SU-DHL-6 (cell line): Measurements from ENCODE around the gene AGBL5.
"Not testable (repeated sequence)": the region's sequence is repeated elsewhere in the genome, so short reads cannot be mapped to it uniquely, and the experiment has no call there.

Source experiments
- H2AFZ ChIP-seq: fragments of 200-600 bp; sonication (generic); 2 replicates; pipeline ENCODE4 v1.6.1; 2014; ENCODE audit warnings: low read depth, mild to moderate bottlenecking, moderate library complexity, mixed read lengths, antibody characterized with exemption, low read length; ENCODE audit not compliant: severe bottlenecking
- H3F3A ChIP-seq: fragments of 200-600 bp; shearing (Covaris generic); 2 replicates; pipeline ENCODE4 v1.6.0; 2016; ENCODE audit warnings: antibody characterized with exemption, mild to moderate bottlenecking; ENCODE audit not compliant: insufficient read depth
- H3K27ac ChIP-seq: fragments of 200-600 bp; sonication (generic); 2 replicates; pipeline ENCODE4 v1.5.1; 2016; ENCODE audit warnings: low read depth, mild to moderate bottlenecking, low read length, moderate library complexity, mixed read lengths
- H3K27me3 ChIP-seq: fragments of 200-600 bp; sonication (generic), shearing (Covaris generic); 2 replicates; pipeline ENCODE4 v1.6.0; 2014; ENCODE audit warnings: mild to moderate bottlenecking, low read length
- H3K36me3 ChIP-seq: fragments of 200-600 bp; sonication (generic); 2 replicates; pipeline ENCODE4 v1.6.1; 2014; ENCODE audit warnings: mild to moderate bottlenecking, low read length, mixed read lengths
- H3K4me2 ChIP-seq: fragments of 300-600, 200-600 bp; shearing (Covaris generic), sonication (generic); 2 replicates; pipeline ENCODE4 v1.6.0; 2014; ENCODE audit warnings: low read length, low read depth, mild to moderate bottlenecking; ENCODE audit not compliant: poor library complexity, severe bottlenecking
- H3K4me3 ChIP-seq: fragments of 200-600 bp; sonication (generic); 2 replicates; pipeline ENCODE4 v1.5.1; 2014; ENCODE audit warnings: antibody characterized with exemption, low read length, mild to moderate bottlenecking, mixed read lengths; ENCODE audit not compliant: insufficient read depth, poor library complexity, severe bottlenecking
- H3K79me2 ChIP-seq: fragments of 200-600 bp; sonication (generic); 2 replicates; pipeline ENCODE4 v1.6.1; 2014; ENCODE audit warnings: mild to moderate bottlenecking, low read length, moderate library complexity; ENCODE audit not compliant: insufficient read depth
- H3K9ac ChIP-seq: fragments of 200-600 bp; sonication (generic); 2 replicates; pipeline ENCODE4 v1.7.0; 2014; ENCODE audit warnings: mild to moderate bottlenecking, low read length
- H3K9me2 ChIP-seq: fragments of 200-600 bp; sonication (generic); replicated peaks from 2 replicates; pipeline ENCODE4 v1.6.1; 2014; ENCODE audit warnings: low read length; ENCODE audit not compliant: insufficient read depth
- H3K9me3 ChIP-seq: fragments of 200-600 bp; sonication (generic); 2 replicates; pipeline ENCODE4 v1.6.1; 2014; ENCODE audit warnings: low read length, mixed read lengths; ENCODE audit not compliant: insufficient read depth
- H4K20me1 ChIP-seq: fragments of 200-600 bp; sonication (generic); 2 replicates; pipeline ENCODE4 v1.6.1; 2014; ENCODE audit warnings: low read depth, mild to moderate bottlenecking, antibody characterized with exemption, low read length, moderate library complexity, mixed read lengths
- EZH2phosphoT487 ChIP-seq: fragments of 200-600 bp; sonication (generic), shearing (Covaris generic); conservative IDR thresholded peaks from 2 replicates; pipeline ENCODE4 v1.6.1; 2018; ENCODE audit warnings: mild to moderate bottlenecking, antibody characterized with exemption, low read length, moderate library complexity, mixed read lengths
- TF ChIP-seq, protein P1 (sequence below): fragments of 200-600 bp; sonication (generic); IDR thresholded peaks from one replicate; pipeline ENCODE4 v1.5.1; 2017; ENCODE audit warnings: antibody characterized with exemption, mild to moderate bottlenecking, low read length, moderate library complexity; ENCODE audit not compliant: insufficient read depth, poor library complexity, severe bottlenecking

The AGBL5 gene

DNA sequence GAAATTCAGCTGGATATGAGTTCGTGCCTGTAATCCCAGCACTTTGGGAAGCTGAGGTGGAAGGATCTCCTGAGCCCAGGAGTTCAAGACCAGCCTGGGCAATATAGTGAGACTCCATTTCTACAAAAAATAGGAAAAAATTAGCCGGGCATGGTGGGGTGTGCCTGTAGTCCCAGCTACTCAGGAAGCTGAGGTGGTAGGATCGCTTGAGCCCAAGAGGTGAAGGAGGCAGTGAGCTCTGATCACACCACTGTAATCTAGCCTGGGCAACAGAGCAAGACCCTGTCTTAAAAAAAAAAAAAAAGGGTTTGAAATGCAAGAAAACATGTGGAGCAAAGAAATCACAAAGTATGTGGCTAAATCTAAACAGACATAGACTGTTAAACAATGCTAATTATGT lies 57.6 kb downstream of the AGBL5 start:
- no peaks in the 10 kb centered on the region for H4K20me1 ChIP-seq
- no peak overlapping the region for H2AFZ ChIP-seq
- no peak overlapping the region for H3K9ac ChIP-seq
- H3K79me2 ChIP-seq, result no peaks in the 10 kb centered on the region
- no peaks in the 10 kb centered on the region for H3K36me3 ChIP-seq
- H3F3A ChIP-seq, result no peaks in the 10 kb centered on the region
- H3K9me3 ChIP-seq, result no peaks in the 10 kb centered on the region
- no peaks in the 10 kb centered on the region for H3K9me2 ChIP-seq
- H3K4me2 ChIP-seq, result no peak overlapping the region
- TF ChIP-seq, protein P1, sequence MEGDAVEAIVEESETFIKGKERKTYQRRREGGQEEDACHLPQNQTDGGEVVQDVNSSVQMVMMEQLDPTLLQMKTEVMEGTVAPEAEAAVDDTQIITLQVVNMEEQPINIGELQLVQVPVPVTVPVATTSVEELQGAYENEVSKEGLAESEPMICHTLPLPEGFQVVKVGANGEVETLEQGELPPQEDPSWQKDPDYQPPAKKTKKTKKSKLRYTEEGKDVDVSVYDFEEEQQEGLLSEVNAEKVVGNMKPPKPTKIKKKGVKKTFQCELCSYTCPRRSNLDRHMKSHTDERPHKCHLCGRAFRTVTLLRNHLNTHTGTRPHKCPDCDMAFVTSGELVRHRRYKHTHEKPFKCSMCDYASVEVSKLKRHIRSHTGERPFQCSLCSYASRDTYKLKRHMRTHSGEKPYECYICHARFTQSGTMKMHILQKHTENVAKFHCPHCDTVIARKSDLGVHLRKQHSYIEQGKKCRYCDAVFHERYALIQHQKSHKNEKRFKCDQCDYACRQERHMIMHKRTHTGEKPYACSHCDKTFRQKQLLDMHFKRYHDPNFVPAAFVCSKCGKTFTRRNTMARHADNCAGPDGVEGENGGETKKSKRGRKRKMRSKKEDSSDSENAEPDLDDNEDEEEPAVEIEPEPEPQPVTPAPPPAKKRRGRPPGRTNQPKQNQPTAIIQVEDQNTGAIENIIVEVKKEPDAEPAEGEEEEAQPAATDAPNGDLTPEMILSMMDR, result no peak
- TF ChIP-seq EZH2phosphoT487, result no peak
- no peaks in the 10 kb centered on the region for H3K27me3 ChIP-seq
- no peak overlapping the region for H3K4me3 ChIP-seq
- H3K27ac ChIP-seq, result no peak overlapping the region

DNA sequence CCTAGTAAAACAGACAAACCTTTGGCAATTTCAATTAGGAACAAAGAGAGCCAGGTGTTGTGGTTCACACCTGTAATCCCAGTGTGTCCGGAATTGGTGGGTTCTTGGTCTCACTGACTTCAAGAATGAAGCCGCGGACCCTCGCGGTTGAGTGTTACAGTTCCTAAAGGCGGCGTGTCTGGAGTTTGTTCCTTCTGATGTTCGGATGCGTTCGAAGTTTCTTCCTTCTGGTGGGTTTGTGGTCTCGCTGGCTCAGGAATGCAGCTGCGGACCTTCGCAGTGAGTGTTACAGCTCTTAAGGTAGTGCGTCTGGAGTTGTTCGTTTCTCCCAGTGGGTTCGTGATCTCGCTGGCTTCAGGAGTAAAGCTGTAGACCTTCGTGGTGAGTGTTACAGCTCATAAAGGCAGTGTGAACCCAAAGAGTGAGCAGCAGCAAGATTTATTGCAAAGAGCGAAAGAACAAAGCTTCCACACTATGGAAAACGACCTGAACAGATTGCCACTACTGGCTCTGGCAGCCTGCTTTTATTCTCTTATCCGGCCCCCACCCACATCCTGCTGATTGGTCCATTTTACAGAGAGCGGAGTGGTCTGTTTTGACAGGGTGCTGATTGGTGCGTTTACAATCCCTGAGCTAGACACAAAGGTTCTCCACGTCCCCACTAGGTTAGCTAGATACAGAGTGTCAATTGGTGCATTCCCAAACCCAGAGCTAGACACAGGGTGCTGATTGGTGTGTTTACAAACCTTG lies 59.3 kb downstream of the AGBL5 start:
- not testable (repeated sequence) for H2AFZ ChIP-seq, H3K36me3 ChIP-seq, H3K4me3 ChIP-seq, H3K9me3 ChIP-seq, H3K27ac ChIP-seq, H3K9ac ChIP-seq, H3K9me2 ChIP-seq, H4K20me1 ChIP-seq, H3K27me3 ChIP-seq, H3K4me2 ChIP-seq, H3K79me2 ChIP-seq, H3F3A ChIP-seq

DNA sequence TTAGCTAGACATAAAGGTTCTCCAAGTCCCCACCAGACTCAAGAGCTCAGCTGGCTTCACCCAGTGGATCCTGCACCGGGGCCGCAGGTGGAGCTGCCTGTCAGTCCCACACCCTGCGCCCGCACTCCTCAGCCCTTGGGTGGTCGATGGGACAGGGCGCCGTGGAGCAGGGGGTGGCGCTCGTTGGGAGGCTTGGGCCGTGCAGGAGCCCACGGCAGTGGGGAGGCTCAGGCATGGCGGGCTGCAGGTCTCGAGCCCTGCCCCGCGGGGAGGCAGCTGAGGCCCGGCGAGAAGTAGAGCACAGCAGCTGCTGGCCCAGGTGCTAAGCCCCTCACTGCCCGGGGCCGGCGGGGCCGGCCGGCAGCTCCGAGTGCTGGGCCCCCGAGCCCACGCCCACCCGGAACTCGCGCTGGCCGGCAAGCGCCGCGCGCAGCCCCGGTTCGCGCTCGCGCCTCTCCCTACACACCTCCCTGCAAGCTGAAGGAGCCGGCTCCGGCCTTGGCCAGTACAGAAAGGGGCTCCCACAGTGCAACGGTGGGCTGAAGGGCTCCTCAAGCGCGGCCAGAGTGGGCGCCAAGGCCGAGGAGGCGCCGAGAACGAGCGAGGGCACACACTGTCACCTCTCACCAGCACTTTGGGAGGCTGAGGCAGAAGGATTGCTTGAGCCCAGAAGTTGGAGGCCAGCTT lies 60.1 kb downstream of the AGBL5 start:
- H3K4me2 ChIP-seq, H3K9me2 ChIP-seq, H3K27me3 ChIP-seq, H4K20me1 ChIP-seq, H3K27ac ChIP-seq, H3K9ac ChIP-seq, H2AFZ ChIP-seq, H3F3A ChIP-seq, H3K79me2 ChIP-seq, H3K36me3 ChIP-seq, H3K9me3 ChIP-seq, H3K4me3 ChIP-seq: not testable (repeated sequence)

DNA sequence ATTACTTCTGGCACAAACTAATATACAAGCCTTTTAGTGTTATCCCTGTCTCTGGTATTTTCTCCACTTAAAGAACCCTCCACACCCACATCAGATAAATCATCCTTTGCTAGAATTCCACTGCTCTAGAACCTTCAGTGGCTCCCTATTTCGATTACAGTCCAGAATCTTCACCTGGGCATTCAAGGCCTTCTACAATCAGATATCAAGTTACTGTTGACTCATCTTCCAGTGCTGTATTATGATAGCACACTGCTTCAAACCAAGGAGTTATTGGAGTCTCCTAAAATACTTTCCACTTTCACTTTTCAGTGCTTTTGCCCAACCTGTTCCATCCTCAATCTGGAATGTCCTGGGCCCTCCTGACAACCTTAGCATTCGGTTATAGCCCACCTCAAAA lies 64.1 kb downstream of the AGBL5 start:
- no peak overlapping the region for H3K9ac ChIP-seq
- H3K27me3 ChIP-seq, result no peaks in the 10 kb centered on the region
- no peak overlapping the region for H2AFZ ChIP-seq
- H3K27ac ChIP-seq, result no peak overlapping the region
- H3F3A ChIP-seq, result no peaks in the 10 kb centered on the region
- H3K79me2 ChIP-seq, result no peaks in the 10 kb centered on the region
- TF ChIP-seq EZH2phosphoT487, result no peak
- TF ChIP-seq, protein P1, result no peak
- H3K36me3 ChIP-seq, result no peaks in the 10 kb centered on the region
- H3K4me2 ChIP-seq, result no peak overlapping the region
- H3K9me3 ChIP-seq, result no peaks in the 10 kb centered on the region
- H3K4me3 ChIP-seq, result no peak overlapping the region
- H4K20me1 ChIP-seq, result no peaks in the 10 kb centered on the region
- H3K9me2 ChIP-seq, result no peaks in the 10 kb centered on the region
